Upper lobe of right lung (tissue), 1 donor: Measurements from ENCODE around the gene ZMAT3. TPM values are rescaled to one million over a fixed set of nuclear protein-coding genes. Genes with fewer than 3 reads are reported as not detected.

Experiments
- ATAC-seq: fragments of 200-7000 bp; cut with Tn5 transposase; one replicate; pipeline ENCODE4 v1.9.1; 2020; ENCODE audit warnings: mild to moderate bottlenecking, moderate library complexity
- DNase-seq: peaks from one replicate; pipeline ENCODE4 v3.0.0-alpha.2; 2020
- H3K27ac ChIP-seq: fragments of 200-600 bp; one replicate; pipeline ENCODE4 v1.8.0; 2022
- H3K27me3 ChIP-seq: fragments of 200-600 bp; one replicate; pipeline ENCODE4 v1.8.0; 2022; ENCODE audit warnings: mild to moderate bottlenecking
- H3K36me3 ChIP-seq: fragments of 200-600 bp; one replicate; pipeline ENCODE4 v1.8.0; 2022
- H3K4me1 ChIP-seq: fragments of 200-600 bp; one replicate; pipeline ENCODE4 v1.8.0; 2022
- H3K4me3 ChIP-seq: fragments of 200-600 bp; one replicate; pipeline ENCODE4 v1.8.0; 2022; ENCODE audit warnings: mild to moderate bottlenecking
- H3K9me3 ChIP-seq: fragments of 200-600 bp; one replicate; pipeline ENCODE4 v1.8.0; 2022
- intact Hi-C: fragments of 100-400 bp; cut with DNase I; formaldehyde crosslinking; loops from one replicate; pipeline ENCODE4 v1.11.0; 2022
- total RNA-seq: library from RNA; stranded (reverse); fragmentation: NEBNext Ultra II Directional; extraction: Animal tissue kit (Norgen Biotek cat#: 25700); gene quantifications from one replicate; pipeline ENCODE4 v1.2.1, GENCODE V29; 2021
- TF ChIP-seq, protein P1 (sequence below): fragments of 200-600 bp; IDR thresholded peaks from one replicate; pipeline ENCODE4 v1.8.0; 2022; ENCODE audit warnings: antibody characterized with exemption
- donor health status: DM: no; HTN: yes; CAD: no; lungs with severe emphysema.

ZMAT3 gene
- total RNA-seq, 1 donor from 2014 or later, result 30.9 TPM

GRCh38 chr3:179005213-179005612, 66.4 kb downstream of the ZMAT3 start:
- Histone ChIP-seq H3K4me1 (no peaks in the 10 kb centered on the region), H3K27ac (no peak overlapping the region), H3K9me3 (no peaks in the 10 kb centered on the region), H3K27me3 (no peaks in the 10 kb centered on the region), H3K36me3 (no peaks in the 10 kb centered on the region), H3K4me3 (no peak overlapping the region)
- ATAC-seq (no peak), DNase-seq (no peak)
- intact Hi-C loops, result no loop called here
- TF ChIP-seq, protein P1, sequence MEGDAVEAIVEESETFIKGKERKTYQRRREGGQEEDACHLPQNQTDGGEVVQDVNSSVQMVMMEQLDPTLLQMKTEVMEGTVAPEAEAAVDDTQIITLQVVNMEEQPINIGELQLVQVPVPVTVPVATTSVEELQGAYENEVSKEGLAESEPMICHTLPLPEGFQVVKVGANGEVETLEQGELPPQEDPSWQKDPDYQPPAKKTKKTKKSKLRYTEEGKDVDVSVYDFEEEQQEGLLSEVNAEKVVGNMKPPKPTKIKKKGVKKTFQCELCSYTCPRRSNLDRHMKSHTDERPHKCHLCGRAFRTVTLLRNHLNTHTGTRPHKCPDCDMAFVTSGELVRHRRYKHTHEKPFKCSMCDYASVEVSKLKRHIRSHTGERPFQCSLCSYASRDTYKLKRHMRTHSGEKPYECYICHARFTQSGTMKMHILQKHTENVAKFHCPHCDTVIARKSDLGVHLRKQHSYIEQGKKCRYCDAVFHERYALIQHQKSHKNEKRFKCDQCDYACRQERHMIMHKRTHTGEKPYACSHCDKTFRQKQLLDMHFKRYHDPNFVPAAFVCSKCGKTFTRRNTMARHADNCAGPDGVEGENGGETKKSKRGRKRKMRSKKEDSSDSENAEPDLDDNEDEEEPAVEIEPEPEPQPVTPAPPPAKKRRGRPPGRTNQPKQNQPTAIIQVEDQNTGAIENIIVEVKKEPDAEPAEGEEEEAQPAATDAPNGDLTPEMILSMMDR, result no peak

DNA sequence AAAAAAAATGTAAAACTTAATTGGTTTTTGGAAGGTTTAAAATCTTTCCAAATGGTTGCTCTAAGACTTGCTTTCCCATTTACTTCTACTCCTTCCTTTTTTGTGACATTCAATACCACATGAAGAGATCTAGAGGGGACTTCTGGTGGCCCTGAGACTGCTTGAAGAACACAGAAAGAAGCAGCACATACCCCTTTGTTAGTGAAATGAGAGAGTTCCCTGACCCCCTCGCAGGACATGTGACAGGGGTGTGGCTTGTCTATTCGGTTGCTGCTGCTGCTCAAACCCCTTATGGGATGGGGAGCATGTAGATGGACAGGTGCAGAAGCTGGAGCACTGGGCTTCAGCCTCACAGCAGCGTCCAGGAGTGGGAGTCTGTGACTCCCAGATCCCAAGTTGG, 71.0 kb downstream of the ZMAT3 start:
- ATAC-seq (no peak), DNase-seq (no peak)
- H3K36me3 ChIP-seq, result no peaks in the 10 kb centered on the region
- H3K27me3 ChIP-seq, result no peaks in the 10 kb centered on the region
- TF ChIP-seq, protein P1, result no peak
- no peaks in the 10 kb centered on the region for H3K9me3 ChIP-seq
- intact Hi-C loops, result no loop called here
- no peak overlapping the region for H3K27ac ChIP-seq
- H3K4me1 ChIP-seq, result no peaks in the 10 kb centered on the region
- no peak overlapping the region for H3K4me3 ChIP-seq

DNA sequence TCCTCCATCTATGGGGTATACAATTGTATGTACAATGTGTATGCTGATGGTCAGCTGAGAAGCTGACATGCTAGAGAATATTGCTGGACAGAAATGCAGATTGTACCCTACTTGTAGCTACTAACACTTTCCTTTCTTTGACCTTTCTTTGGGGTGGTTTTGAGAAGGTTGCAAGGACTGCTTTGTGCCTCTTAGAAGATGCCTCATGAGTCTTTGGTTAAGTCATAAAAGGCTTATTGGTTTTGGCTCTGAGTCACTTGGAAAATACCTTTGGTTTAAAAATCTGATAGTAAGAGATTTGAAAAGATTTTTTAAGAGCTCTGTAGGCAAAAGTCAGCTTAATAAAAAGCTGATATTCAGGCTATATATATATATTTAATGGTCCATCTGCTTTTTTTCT, 71.5 kb downstream of the ZMAT3 start:
- Histone ChIP-seq H3K9me3 (no peaks in the 10 kb centered on the region), H3K36me3 (no peaks in the 10 kb centered on the region), H3K27me3 (no peaks in the 10 kb centered on the region), H3K4me1 (no peaks in the 10 kb centered on the region), H3K4me3 (no peak overlapping the region), H3K27ac (no peak overlapping the region)
- intact Hi-C loops, result no loop called here
- TF ChIP-seq, protein P1, result no peak
- DNase-seq (no peak), ATAC-seq (no peak)

GRCh38 chr3:178996399-178996798, 75.2 kb downstream of the ZMAT3 start:
- no peak for ATAC-seq
- no peaks in the 10 kb centered on the region for H3K27me3 ChIP-seq
- no peak for DNase-seq
- no peaks in the 10 kb centered on the region for H3K9me3 ChIP-seq
- H3K4me3 ChIP-seq, result no peak overlapping the region
- H3K36me3 ChIP-seq, result no peaks in the 10 kb centered on the region
- H3K27ac ChIP-seq, result no peak overlapping the region
- intact Hi-C loops, result no loop called here
- TF ChIP-seq, protein P1, result no peak
- no peaks in the 10 kb centered on the region for H3K4me1 ChIP-seq

DNA sequence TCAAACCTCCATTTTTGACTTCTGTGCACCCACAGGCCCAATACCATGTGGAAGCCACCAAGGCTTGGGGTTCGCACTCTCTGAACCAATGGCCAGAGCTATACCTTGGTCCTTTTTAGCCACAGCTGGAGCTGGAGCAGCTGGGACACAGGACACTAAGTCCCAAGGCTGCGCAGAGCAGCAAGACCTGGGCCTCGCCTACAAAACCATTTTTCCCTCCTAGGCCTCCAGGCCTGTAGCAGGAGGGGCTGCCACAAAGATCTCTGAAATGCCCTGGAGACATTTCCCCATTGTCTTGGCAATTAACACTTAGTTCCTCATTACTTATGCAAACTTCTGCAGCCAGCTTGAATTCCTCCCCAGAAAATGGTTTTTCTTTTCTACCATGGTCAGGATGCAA, 81.3 kb downstream of the ZMAT3 start:
- intact Hi-C loops, result no loop called here
- H3K36me3 ChIP-seq, result no peaks in the 10 kb centered on the region
- H3K4me3 ChIP-seq, result no peak overlapping the region
- DNase-seq (no peak), ATAC-seq (no peak)
- H3K4me1 ChIP-seq, result no peaks in the 10 kb centered on the region
- no peaks in the 10 kb centered on the region for H3K27me3 ChIP-seq
- H3K27ac ChIP-seq, result no peak overlapping the region
- peaks cover 8% of the 10 kb centered on the region for H3K9me3 ChIP-seq
- TF ChIP-seq, protein P1, result no peak

GRCh38 chr3:178989821-178990220, 81.8 kb downstream of the ZMAT3 start:
- H3K4me1 ChIP-seq, result no peaks in the 10 kb centered on the region
- intact Hi-C loops, result no loop called here
- TF ChIP-seq, protein P1, result no peak
- no peak overlapping the region for H3K27ac ChIP-seq
- no peak for DNase-seq
- no peak overlapping the region for H3K4me3 ChIP-seq
- no peak for ATAC-seq
- no peaks in the 10 kb centered on the region for H3K27me3 ChIP-seq
- H3K36me3 ChIP-seq, result no peaks in the 10 kb centered on the region
- peaks cover 8% of the 10 kb centered on the region for H3K9me3 ChIP-seq
